ENCODE measurements around the gene SIGLEC9.
A peak's percentile ranks its signal among the peaks of the same experiment; 100 is the strongest.

Gene SIGLEC9

DNA sequence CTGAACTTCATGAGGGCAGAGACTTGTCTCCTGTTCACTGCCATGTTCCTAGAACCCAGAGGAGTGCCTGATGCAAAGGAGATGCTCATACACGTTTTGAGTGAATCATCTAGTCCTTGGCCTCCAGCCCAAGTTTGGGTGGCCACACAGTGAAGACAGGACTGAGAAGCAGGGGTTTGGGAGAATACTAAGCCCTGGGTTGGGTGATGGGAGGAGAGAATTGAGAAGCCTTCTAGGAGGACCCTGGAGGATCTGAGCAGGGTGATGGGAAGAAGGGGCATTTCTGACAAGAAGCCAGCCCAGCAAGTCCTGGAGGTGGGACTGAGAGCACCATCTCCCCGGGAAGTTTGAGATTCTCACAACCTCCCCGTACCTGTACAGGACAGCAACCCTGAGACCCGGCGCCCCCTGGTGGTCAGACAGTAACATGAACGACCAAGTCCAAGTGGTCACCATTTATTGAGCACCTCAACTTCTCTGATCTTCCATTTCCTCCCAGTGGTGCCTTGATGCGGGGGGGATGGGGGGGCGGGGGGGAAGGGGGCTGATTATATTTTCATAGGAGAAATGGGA, 27.5 kb upstream of the SIGLEC9 start:
- DNase-seq (ENCODE audit: low read depth in 2 of 2), result peak; percentile 67 to 79

DNA sequence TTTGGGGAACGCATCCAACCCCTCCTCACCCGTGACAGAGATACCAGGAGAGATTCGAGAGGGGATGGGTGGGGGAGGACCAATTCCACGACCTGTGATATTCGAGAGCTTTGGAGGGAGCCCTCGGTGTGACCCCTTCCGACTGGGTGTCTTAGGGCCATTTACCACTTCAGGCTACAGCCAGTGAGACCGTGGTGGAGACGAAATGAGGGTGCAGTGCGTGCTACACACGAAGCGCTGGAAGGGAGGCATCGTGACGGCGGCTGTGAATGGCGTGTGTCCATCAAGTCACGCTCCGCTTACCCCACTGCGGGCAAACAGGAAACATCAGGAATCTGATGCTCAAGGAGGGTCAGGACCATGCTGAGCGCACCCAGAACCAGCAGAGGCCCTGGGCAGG, 26.9 kb upstream of the SIGLEC9 start:
- no peak for DNase-seq (ENCODE audit: low read depth in 2 of 2)

DNA sequence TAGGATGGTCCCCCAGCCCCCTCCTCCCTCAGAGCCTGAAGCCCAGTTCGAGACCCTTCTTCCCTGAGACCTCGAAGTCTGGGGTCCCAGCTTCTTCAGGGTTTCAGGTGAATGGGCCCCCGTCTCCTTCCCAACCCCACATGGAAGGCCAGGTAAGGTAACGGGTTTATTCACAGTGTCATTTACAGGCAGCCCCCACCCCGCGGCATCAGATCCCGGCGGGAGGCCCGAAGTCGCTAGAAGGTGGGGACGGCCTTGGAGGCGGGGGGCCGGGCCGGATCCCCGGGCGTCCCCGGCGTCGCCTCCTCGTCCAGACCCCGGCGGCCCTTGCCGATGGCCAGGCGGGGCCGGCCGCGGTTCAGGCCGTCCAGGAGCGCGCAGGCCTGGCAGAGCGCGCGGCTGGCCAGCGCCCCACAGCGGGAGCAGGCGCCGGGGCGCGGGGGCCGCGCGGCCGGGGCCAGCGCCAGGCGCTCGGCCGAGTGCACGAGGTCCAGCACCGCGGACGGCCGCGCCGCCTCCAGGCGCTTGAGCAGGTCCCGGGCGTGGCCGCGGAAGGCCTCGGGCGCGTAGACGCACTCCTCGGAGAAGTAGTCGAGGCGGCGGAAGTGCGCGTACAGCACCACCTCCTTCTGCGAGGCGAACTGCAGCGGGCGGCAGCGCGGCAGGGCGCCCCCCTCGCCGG, 26.2 kb upstream of the SIGLEC9 start:
- peak in 1 of 2 donors; percentile 19 for DNase-seq (ENCODE audit: low read depth in 2 of 2)

- no peak for DNase-seq (ENCODE audit: low read depth in 2 of 2)
Observed at GRCh38 chr19:51099047-51099382, 25.7 kb upstream of the SIGLEC9 start.

DNA sequence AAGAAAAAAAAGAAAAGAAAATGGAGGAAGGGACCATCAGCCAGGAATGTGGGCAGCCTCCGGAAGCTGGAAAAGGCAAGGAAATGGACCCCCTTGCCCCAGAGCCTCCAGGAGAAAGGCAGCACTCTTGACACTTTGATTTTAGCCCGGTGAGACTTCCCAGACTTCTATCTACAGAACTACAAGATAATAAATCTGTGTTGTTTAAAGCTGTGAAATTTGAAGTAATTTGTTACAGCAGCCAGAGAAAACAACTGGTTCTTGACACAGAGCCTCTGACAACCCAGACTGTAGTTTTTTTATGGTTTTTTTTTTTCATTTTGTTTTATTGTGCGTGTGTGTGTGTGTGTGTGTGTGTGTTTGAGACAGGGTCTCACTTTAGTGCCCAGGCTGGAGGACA, 24.1 kb upstream of the SIGLEC9 start:
- DNase-seq (ENCODE audit: low read depth in 2 of 2), result no peak

GRCh38 chr19:51101171-51101865, 23.4 kb upstream of the SIGLEC9 start:
- no peak for DNase-seq (ENCODE audit: low read depth in 2 of 2)

GRCh38 chr19:51102991-51103390, 21.7 kb upstream of the SIGLEC9 start:
- DNase-seq (ENCODE audit: low read depth in 2 of 2), result no peak

DNA sequence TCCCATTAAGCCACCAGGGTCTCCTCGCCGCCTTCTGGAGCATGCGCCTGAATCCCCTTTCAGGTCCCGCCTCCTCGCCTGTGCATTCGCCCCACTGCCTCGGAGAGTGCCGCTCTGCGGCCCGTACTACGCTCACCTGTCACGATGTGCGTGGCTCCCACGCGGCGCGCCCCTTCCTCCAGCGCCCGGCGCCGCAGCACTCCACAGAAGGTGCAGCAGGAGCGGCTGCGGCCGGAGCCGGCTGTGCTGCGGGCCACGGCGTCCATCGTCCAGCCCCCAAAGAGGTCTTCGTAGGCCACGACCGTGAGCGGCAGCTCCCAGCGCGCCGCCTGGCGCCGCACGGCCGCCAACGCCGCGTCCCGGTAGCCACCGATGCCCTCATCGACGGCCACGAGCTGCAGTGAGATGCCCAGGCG, 20.8 kb upstream of the SIGLEC9 start:
- no peak for DNase-seq (ENCODE audit: low read depth in 2 of 2)

- no peak for DNase-seq (ENCODE audit: low read depth in 2 of 2)
Observed at GRCh38 chr19:51107406-51108065, 17.2 kb upstream of the SIGLEC9 start.

DNA sequence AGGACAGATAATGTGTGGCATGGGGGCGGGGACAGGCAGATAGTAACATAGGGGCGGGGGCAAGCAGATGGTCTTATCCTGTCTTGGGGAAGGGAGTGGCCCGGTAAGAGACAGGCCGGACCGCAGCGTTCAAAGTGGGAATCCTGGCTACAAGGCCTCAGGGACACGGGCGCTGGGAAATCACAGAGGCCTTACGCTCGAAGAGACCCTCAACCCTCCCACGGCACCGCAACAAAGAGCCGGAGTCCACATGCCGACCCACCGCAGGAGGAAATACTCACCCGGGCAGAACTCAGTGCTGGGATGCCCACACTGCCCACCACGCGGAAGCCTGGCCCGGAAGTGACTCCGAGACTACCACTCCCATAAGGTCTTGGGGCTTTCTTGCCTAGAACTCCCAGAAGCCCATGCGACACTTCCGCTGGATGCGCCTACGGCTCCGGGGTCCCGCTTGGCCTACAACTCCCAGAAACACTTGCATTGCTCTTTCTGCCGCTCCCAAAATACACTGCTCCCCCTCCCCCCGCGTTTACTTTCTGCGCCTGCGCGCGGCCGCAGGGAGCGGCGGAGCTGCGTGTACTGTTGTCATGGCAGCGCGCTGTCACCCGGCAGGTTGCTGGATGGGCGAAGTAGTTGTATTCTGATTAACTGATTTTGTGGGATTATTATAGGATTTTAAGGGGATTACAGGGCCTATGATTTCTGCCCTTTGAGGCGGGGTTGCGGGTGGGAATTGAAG, 16.5 kb upstream of the SIGLEC9 start, which contains the start of gene CTU1:
Gene CTU1 (minus strand): TSS at position 344 of the 739 bp plus-strand sequence. CDS start 3,840 bp downstream, outside the sequence.
- peak; percentile 95 for DNase-seq (ENCODE audit: low read depth in 2 of 2)

DNA sequence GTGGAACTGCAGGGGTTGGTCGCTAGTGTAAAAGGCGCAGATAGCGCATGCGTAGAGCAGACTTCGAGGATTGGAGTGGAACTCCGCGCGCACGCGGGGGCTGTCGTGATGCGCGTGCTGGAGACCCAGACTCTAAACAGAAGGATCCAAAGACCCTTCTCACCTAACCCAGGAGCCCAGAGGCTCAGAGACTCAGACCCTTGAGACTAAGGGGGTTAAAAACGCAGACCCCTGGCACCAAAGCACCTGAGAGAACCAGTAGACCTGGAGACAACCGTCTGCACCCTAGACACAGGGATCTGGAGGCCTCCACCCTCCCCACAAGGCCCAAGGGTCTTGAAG, 15.9 kb upstream of the SIGLEC9 start:
- no peak for DNase-seq (ENCODE audit: low read depth in 2 of 2)

DNA sequence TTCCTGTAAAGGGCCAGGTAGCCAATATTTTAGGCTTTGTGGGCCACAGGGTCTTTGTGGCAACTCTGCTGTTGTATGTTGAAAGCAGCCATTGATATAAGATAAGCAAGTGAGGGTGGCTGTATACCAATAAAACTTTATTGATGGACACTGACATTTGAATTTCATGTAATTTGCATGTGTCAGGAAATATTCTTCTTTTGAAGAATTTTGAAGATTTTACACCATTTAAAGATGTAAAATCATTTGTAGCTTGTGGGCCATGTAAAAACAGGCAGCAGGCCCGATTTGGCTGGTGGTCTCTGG, 14.1 kb upstream of the SIGLEC9 start:
- no peak for DNase-seq (ENCODE audit: low read depth in 2 of 2)

DNA sequence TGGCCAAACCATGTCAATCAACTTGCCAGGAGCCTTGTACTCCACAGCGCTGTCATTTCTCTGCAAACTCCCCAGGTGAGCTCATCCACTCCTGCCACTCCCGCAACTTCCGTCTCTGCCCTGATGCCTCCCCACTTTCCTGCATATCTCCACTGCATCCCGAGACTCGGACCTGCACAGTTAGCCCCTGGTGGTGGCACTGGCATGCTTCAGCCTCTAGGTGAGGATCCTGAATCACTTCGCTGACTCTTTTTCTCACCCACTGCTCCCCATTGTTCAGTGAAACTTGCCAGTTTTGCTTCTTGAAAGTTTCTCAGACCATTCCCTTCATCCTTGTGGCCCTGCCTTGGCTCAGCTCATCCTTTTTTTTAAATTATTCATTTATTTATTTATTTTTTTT, 13.1 kb upstream of the SIGLEC9 start:
- DNase-seq (ENCODE audit: low read depth in 2 of 2), result no peak

DNA sequence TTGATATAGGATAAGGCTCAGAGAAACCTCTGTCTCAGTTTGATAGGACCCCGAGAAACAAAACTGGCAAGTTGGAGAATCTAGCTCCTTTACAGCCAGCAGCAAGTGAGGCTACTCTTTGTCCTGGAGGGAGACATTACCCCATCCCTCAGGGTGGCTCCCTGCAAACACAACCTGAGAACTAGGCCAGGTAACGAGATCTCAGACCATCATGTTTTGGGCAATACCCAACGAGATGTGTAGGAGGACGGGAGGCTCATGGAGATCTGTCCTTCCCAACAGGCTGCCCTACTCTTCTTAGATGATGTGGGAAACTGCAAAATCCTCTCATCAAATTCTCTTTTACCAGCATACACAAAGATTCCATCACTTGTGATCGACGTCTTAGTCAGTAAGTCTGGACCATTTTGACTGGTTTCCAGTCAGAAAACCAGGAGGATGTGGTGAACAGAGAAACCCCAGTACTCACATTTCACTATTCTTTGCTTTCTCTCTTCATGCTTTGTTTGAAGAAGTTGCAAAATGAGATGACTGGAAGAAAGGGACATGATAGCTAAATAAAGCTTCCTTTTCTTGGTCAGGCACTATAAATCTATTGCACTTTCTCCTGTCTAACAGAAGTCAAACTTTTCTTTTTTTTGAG, 10.5 kb upstream of the SIGLEC9 start:
- no peak for DNase-seq (ENCODE audit: low read depth in 2 of 2)

DNA sequence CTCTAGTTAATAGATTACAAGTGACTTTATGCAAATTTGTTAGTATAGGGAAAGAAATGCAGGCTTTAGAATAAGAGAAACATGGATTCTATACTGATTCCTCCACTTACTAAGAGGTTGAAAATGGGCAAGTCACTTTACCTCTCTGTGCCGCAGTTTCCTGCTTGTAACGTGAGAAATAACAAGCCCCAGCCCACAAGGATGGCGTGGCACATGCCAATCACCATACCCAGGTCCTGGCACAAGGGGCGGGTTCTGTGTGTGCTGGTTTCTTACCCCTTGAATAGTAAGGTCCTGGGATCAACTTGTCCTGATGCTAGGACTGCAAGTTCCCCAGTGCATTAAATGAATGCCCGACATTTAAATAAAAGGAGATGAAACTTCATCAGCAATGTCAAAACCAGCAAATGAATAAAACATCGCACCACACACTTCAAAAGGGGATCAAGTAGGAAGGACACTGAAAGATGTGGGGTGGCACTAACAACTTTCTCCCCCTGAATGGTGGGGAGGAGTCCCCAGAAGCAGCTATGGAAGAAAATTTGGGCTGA, 7.9 kb upstream of the SIGLEC9 start:
- DNase-seq (ENCODE audit: low read depth in 2 of 2), result no peak

- no peak for DNase-seq (ENCODE audit: low read depth in 2 of 2)
Observed at GRCh38 chr19:51119101-51119500, 5.6 kb upstream of the SIGLEC9 start.

GRCh38 chr19:51119611-51120010, 5.1 kb upstream of the SIGLEC9 start:
- DNase-seq (ENCODE audit: low read depth in 2 of 2), result no peak

DNA sequence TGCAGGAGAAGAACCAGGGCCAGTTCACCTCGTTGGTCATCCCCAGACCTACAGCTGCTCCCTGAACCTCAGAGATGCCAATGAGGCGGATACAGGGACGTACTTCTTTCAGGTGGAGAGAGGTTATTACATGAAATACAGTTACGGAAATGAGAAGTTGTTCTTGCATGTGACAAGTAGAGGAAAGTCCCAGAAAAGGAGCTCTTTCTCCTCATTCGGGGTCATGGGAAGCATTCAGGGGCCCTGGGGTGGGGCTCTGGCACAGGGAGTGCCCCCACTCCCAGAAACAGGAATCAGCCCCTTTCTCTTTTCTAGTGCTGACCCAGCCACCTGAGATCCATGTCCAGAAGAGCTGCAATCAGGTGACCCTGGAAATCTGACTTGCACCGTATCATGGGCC, 4.5 kb upstream of the SIGLEC9 start:
- DNase-seq (ENCODE audit: low read depth in 2 of 2), result no peak

- DNase-seq (ENCODE audit: low read depth in 2 of 2), result no peak
Observed at GRCh38 chr19:51121257-51121656, 3.4 kb upstream of the SIGLEC9 start.

- DNase-seq (ENCODE audit: low read depth in 2 of 2), result no peak
Observed at GRCh38 chr19:51122112-51122981, 2.4 kb upstream of the SIGLEC9 start.

Data from stimulated activated CD4-positive, alpha-beta T cell treated with anti-CD3 and anti-CD28 coated beads, Interleukin-4, amount 100 ng/mL, for 48 hours (primary cell).